COR-L47 (cell line): ENCODE measurements around the gene MYO19.
"Not testable (repeated sequence)": the region's sequence is repeated elsewhere in the genome, so short reads cannot be mapped to it uniquely, and the experiment has no call there.

Experiments
- DNase-seq: peaks from one replicate; lab custom pipeline; 2025; lab: John Stamatoyannopoulos, UW

Gene MYO19

GRCh38 chr17:36498560-36499300 is 35.9 kb downstream of the MYO19 start:
- no peak for DNase-seq

- DNase-seq = no peak
Measured at GRCh38 chr17:36498155-36498554, 36.5 kb downstream of the MYO19 start.

- no peak for DNase-seq
Measured at GRCh38 chr17:36496018-36496789, 38.5 kb downstream of the MYO19 start.

GRCh38 chr17:36495076-36495578 is 39.5 kb downstream of the MYO19 start:
- DNase-seq = no peak

GRCh38 chr17:36494674-36495073 is 40.0 kb downstream of the MYO19 start:
- no peak for DNase-seq

GRCh38 chr17:36493956-36494355 is 40.7 kb downstream of the MYO19 start:
- no peak for DNase-seq

- peak; percentile 95 for DNase-seq
Measured at GRCh38 chr17:36486204-36487194, 48.2 kb downstream of the MYO19 start, which contains the start of gene ZNHIT3. ZNHIT3 (plus strand) TSS chr17:36486681; CDS start chr17:36486700, 19 bp downstream.

GRCh38 chr17:36485805-36486203 is 48.9 kb downstream of the MYO19 start:
- DNase-seq = peak; percentile 11

GRCh38 chr17:36485027-36485426 is 49.6 kb downstream of the MYO19 start:
- no peak for DNase-seq

GRCh38 chr17:36484021-36484420 is 50.6 kb downstream of the MYO19 start:
- not testable (repeated sequence) for DNase-seq

- DNase-seq = peak; percentile 75
Measured at GRCh38 chr17:36482611-36483504, 51.8 kb downstream of the MYO19 start.

GRCh38 chr17:36481829-36482228 is 52.8 kb downstream of the MYO19 start:
- DNase-seq = no peak

GRCh38 chr17:36475346-36475970 is 59.2 kb downstream of the MYO19 start:
- no peak for DNase-seq

- DNase-seq = no peak
Measured at GRCh38 chr17:36474571-36474970, 60.1 kb downstream of the MYO19 start.

GRCh38 chr17:36470499-36470898 is 64.2 kb downstream of the MYO19 start:
- no peak for DNase-seq

GRCh38 chr17:36469733-36470132 is 64.9 kb downstream of the MYO19 start:
- no peak for DNase-seq

GRCh38 chr17:36468903-36469635 is 65.6 kb downstream of the MYO19 start:
- no peak for DNase-seq

GRCh38 chr17:36464765-36465088 is 69.9 kb downstream of the MYO19 start:
- DNase-seq = no peak

GRCh38 chr17:36463916-36464764 is 70.5 kb downstream of the MYO19 start:
- DNase-seq = no peak
